ENCODE measurements around the gene RAB31. TPM values are rescaled to one million over a fixed set of nuclear protein-coding genes. Genes with fewer than 3 reads are reported as not detected.
A peak's percentile ranks its signal among the peaks of the same experiment; 100 is the strongest.

RAB31 gene
- polyA plus RNA-seq, 2 of the 4 experiments (the other 2 are of a cell fraction): 16.9 to 46.3 TPM

- peaks cover 45% of the 10 kb centered on the region for H3K4me1 ChIP-seq
- peak overlapping the region; percentile 48 to 90; a peak in 5 of 6 replicates for H3K27ac ChIP-seq
- ATAC-seq: no peak
- ChIA-PET CTCF (no interaction called here), POLR2A (no interaction called here)
- no peaks in the 10 kb centered on the region for H3K9me3 ChIP-seq
- 91% methylated on average over 1 of the region's 1 CpG for WGBS (ENCODE audit: missing lambda C conversion rate)
- no peak for DNase-seq (ENCODE audit: low read depth in 1 of 2, low spot score in 1 of 2)
- no peak overlapping the region for H3K4me2 ChIP-seq
- no peak for FAIRE-seq
- no peak overlapping the region for H3K4me3 ChIP-seq
- TF ChIP-seq JUN (IDR thresholded peaks at IDR 0.05) (no peak), RNF2 (IDR thresholded peaks at IDR 0.05; ENCODE audit: borderline replicate concordance, low read depth) (no peak), PBX3 (IDR thresholded peaks at IDR 0.05) (no peak), RCOR1 (IDR thresholded peaks at IDR 0.05; ENCODE audit: low read depth, low read length) (no peak), HEYL (CRISPR knock-in tag; IDR thresholded peaks at IDR 0.05) (no peak), MAZ (IDR thresholded peaks at IDR 0.05; ENCODE audit: borderline replicate concordance, low read depth, low read length) (no peak), NFE2L2 (conservative IDR thresholded peaks at IDR 0.05; ENCODE audit: low read length) (no peak), TP53 (CRISPR knock-in tag; IDR thresholded peaks at IDR 0.05) (no peak), POLR2AphosphoS2 (conservative IDR thresholded peaks at IDR 0.05; ENCODE audit: low read length) (no peak), RARB (CRISPR knock-in tag; IDR thresholded peaks at IDR 0.05) (no peak), BHLHE40 (IDR thresholded peaks at IDR 0.05; ENCODE audit: low read depth, low read length) (no peak), HOXB5 (CRISPR knock-in tag; IDR thresholded peaks at IDR 0.05) (no peak), TFCP2L1 (CRISPR knock-in tag; IDR thresholded peaks at IDR 0.05) (no peak), FOSB (CRISPR knock-in tag; IDR thresholded peaks at IDR 0.05) (no peak), HOXA7 (CRISPR knock-in tag; IDR thresholded peaks at IDR 0.05) (no peak), SMC3 (IDR thresholded peaks at IDR 0.05) (no peak), MYC (IDR thresholded peaks at IDR 0.05; ENCODE audit: borderline replicate concordance, low read length) (no peak), ZFP36 (IDR thresholded peaks at IDR 0.05; ENCODE audit: borderline replicate concordance, partially characterized antibody) (no peak)
- TF ChIP-seq, protein P1, sequence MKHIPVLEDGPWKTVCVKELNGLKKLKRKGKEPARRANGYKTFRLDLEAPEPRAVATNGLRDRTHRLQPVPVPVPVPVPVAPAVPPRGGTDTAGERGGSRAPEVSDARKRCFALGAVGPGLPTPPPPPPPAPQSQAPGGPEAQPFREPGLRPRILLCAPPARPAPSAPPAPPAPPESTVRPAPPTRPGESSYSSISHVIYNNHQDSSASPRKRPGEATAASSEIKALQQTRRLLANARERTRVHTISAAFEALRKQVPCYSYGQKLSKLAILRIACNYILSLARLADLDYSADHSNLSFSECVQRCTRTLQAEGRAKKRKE (CRISPR knock-in tag; IDR thresholded peaks at IDR 0.05; ENCODE audit: low read depth): no peak
These were observed 166.6 kb downstream of the RAB31 start for GRCh38 chr18:9874728-9875127.

GRCh38 chr18:9876212-9876866 is 168.2 kb downstream of the RAB31 start:
- peaks cover 30% of the 10 kb centered on the region for H3K4me1 ChIP-seq
- no peak for TF ChIP-seq PHF8 (IDR thresholded peaks at IDR 0.05; ENCODE audit: borderline replicate concordance, low read depth)
- no peak for TF ChIP-seq ZFP36 (IDR thresholded peaks at IDR 0.05; ENCODE audit: borderline replicate concordance, partially characterized antibody)
- TF ChIP-seq CHD2 (IDR thresholded peaks at IDR 0.05; ENCODE audit: low read length, partially characterized antibody): no peak
- TF ChIP-seq HOXA7 (CRISPR knock-in tag; IDR thresholded peaks at IDR 0.05): no peak
- TF ChIP-seq, protein P1 (CRISPR knock-in tag; IDR thresholded peaks at IDR 0.05; ENCODE audit: low read depth): no peak
- no peak for TF ChIP-seq RFX5 (IDR thresholded peaks at IDR 0.05)
- no peak for TF ChIP-seq CHD4 (IDR thresholded peaks at IDR 0.05; ENCODE audit: borderline replicate concordance)
- TF ChIP-seq MAZ (IDR thresholded peaks at IDR 0.05; ENCODE audit: borderline replicate concordance, low read depth, low read length): no peak
- no peak for TF ChIP-seq ESRRA (IDR thresholded peaks at IDR 0.05; ENCODE audit: borderline replicate concordance, low read length)
- TF ChIP-seq CEBPB (IDR thresholded peaks at IDR 0.05): no peak
- no peak for TF ChIP-seq EP300 (IDR thresholded peaks at IDR 0.05)
- TF ChIP-seq FOXS1 (CRISPR knock-in tag; IDR thresholded peaks at IDR 0.05): no peak
- TF ChIP-seq CTCF (IDR thresholded peaks at IDR 0.05): no peak
- no peak for TF ChIP-seq KDM5A (IDR thresholded peaks at IDR 0.05)
- TF ChIP-seq, protein P2, sequence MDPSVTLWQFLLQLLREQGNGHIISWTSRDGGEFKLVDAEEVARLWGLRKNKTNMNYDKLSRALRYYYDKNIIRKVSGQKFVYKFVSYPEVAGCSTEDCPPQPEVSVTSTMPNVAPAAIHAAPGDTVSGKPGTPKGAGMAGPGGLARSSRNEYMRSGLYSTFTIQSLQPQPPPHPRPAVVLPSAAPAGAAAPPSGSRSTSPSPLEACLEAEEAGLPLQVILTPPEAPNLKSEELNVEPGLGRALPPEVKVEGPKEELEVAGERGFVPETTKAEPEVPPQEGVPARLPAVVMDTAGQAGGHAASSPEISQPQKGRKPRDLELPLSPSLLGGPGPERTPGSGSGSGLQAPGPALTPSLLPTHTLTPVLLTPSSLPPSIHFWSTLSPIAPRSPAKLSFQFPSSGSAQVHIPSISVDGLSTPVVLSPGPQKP (IDR thresholded peaks at IDR 0.05; ENCODE audit: low read depth, low read length): no peak
- TF ChIP-seq ZNF302 (CRISPR knock-in tag; IDR thresholded peaks at IDR 0.05): no peak
- POLR2A ChIA-PET: interaction anchor here (1.0 to 1.5 kb wide), 5 partner anchors 9 to 133 kb away, joined by 4 to 8 read pairs (median 4); partner anchors contain the start of genes TXNDC2 and VAPA
- CTCF ChIA-PET: interaction anchor here (0.8 to 1.3 kb wide), 4 partner anchors 18 to 203 kb away, joined by 3 to 5 read pairs (median 3); no protein-coding TSS in a partner anchor
- no peak for DNase-seq (ENCODE audit: low read depth in 1 of 2, low spot score in 1 of 2)
- H3K9me3 ChIP-seq: no peaks in the 10 kb centered on the region
- FAIRE-seq: no peak
- no peak; a peak in 1 of 6 replicates for ATAC-seq
- peak overlapping the region; percentile 27; the same call in 2 of the 3 replicates for H3K4me3 ChIP-seq
- peak overlapping the region; percentile 85 for H3K4me2 ChIP-seq
- WGBS (ENCODE audit: missing lambda C conversion rate): 30% methylated on average over 2 of the region's 2 CpGs
- H3K27ac ChIP-seq: peak overlapping the region; percentile 90 to 93

Data from A549 (cell line).